Measurements from ENCODE around the gene CCDC80. TPM values are rescaled to one million over a fixed set of nuclear protein-coding genes. Genes with fewer than 3 reads are reported as not detected.

CCDC80 gene
- total RNA-seq, 5 donors from 2014 or later (not counting 1 experiment from before 2014, with no cell fraction given) = 0.55 to 0.66 (median 0.56) TPM; not detected in 2

DNA sequence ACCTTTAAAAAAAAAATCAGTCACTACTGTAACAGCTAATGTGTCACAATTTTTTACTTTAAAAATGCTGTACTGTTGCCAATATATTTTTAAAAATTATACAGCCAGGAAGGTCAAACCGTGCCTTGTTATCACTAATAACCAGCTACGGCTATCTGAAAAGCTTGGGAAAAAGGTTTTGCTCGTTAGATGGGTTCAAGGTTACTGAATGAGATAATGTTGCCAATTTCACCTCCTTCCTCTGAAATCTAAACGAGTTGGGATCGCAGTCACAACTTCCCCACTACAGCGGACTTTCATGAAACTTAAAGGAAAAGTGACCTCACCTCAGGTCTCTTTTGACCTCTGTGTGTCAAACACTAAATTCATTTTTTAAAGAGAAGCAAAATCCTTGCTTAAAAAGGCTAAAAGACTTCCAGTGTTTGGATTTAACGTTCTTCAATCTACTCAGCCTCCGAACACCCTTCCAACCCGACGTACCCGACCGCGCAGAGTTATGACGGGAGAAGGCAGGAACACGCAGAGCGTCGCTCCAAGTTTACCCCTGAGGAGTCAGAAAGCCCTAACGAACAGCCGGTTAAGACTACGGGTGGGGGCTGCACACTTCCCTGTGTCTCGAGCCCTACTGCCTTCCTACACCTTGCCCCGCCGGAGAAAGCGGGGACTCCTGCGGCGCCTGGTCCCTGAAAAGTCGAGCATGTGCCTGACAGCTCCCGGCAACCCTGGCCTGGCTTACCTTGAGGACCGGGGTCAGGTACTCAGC is 80.0 kb downstream of the CCDC80 start:
- Mint-ChIP-seq H3K9me3 (no peaks in the 10 kb centered on the region), H3K36me3 (peaks cover 19% of the 10 kb centered on the region), H3K27ac (peak overlapping the region; percentile 87 to 90), H3K4me3 (peak overlapping the region; percentile 83 to 98 (median 96)), H3K27me3 (no peaks in the 10 kb centered on the region), H3K4me1 (peaks cover 52 to 62% (median 56%) of the 10 kb centered on the region in 3 donors)
- ChIA-PET CTCF (interaction anchor here (0.5 to 1.4 kb wide), 7 partner anchors 28 to 1184 kb away, joined by 3 to 5 read pairs (median 3); no protein-coding TSS in a partner anchor), POLR2A (interaction anchor here (0.7 to 1.1 kb wide), 5 partner anchors 8 to 1958 kb away, joined by 3 to 11 read pairs (median 5); no protein-coding TSS in a partner anchor)
- Histone ChIP-seq H3K36me3 (ENCODE audit: control insufficient read depth in 2 of 2, extremely low read depth in 1 of 2, insufficient read depth in 1 of 2, low read length in 1 of 2) (peaks cover 0 to 8% of the 10 kb centered on the region in 2 donors), H3K4me1 (ENCODE audit: control insufficient read depth in 1 of 2, extremely low read depth in 1 of 2, insufficient read depth in 2 of 2, low read length in 2 of 2) (peaks cover 19 to 22% of the 10 kb centered on the region in 2 experiments), H3K9me3 (no peaks in the 10 kb centered on the region), H3K27me3 (replicated peaks in 1 of 2; ENCODE audit: control insufficient read depth in 2 of 2, extremely low read depth in 1 of 2, insufficient read depth in 2 of 2, low read length in 1 of 2) (no peaks in the 10 kb centered on the region), H3K4me3 (ENCODE audit: control insufficient read depth in 1 of 2, extremely low read depth in 1 of 2, low read length in 1 of 2) (peak overlapping the region; percentile 60 to 84), H3K27ac (ENCODE audit: low read length) (peak overlapping the region; percentile 94)
- ATAC-seq (replicated peaks in 1 of 4) (peak; percentile 10 to 16 (median 12)), DNase-seq (peak in 33 of 35 experiments; percentile 45 to 79 (median 64))
- WGBS (ENCODE audit: insufficient coverage) = under 1% methylated on average over 24 of the region's 29 CpGs

DNA sequence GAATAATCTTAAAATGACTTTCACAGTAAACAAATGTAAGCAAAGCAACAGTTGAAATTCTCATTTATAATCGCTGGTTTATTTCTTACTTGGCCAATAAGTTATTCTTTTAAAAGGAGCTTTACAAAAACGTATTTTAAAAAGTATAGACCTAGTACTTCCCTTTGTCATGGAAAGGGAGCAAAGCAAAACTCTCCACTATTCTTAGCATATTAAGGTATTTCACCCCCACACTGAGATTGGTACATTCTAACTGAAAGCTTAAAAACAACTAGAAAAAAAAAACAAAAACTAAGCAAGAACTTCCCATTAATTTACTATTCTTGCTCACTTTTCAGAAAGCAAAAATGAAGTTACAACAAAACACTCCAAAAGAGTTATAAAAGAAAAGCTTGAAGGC is 80.6 kb downstream of the CCDC80 start:
- Mint-ChIP-seq H3K4me3 (peak overlapping the region; percentile 83 to 98 (median 96)), H3K27ac (peak overlapping the region in 1 of 2 donors; percentile 28), H3K9me3 (no peaks in the 10 kb centered on the region), H3K36me3 (peaks cover 19% of the 10 kb centered on the region), H3K27me3 (no peaks in the 10 kb centered on the region), H3K4me1 (peaks cover 58 to 62% (median 62%) of the 10 kb centered on the region in 3 donors)
- no peak overlapping the region for H3K27ac ChIP-seq (ENCODE audit: low read length)
- no peaks in the 10 kb centered on the region for H3K9me3 ChIP-seq
- peaks cover 0 to 8% of the 10 kb centered on the region in 2 donors for H3K36me3 ChIP-seq (ENCODE audit: control insufficient read depth in 2 of 2, extremely low read depth in 1 of 2, insufficient read depth in 1 of 2, low read length in 1 of 2)
- peaks cover 19 to 22% of the 10 kb centered on the region in 2 experiments for H3K4me1 ChIP-seq (ENCODE audit: control insufficient read depth in 1 of 2, extremely low read depth in 1 of 2, insufficient read depth in 2 of 2, low read length in 2 of 2)
- WGBS (ENCODE audit: insufficient coverage) = no CpG with 5 or more reads among the region's 2 CpGs
- ATAC-seq (replicated peaks in 1 of 4) = no peak
- no peak for DNase-seq
- ChIA-PET POLR2A (interaction anchor here (0.6 to 1.0 kb wide), 4 partner anchors 9 to 1959 kb away, joined by 3 to 6 read pairs (median 4); no protein-coding TSS in a partner anchor), CTCF (interaction anchor here (0.5 to 1.4 kb wide), 5 partner anchors 27 to 1138 kb away, joined by 3 to 5 read pairs (median 3); no protein-coding TSS in a partner anchor)
- peak overlapping the region in 1 of 2 donors; percentile 84 for H3K4me3 ChIP-seq (ENCODE audit: control insufficient read depth in 1 of 2, extremely low read depth in 1 of 2, low read length in 1 of 2)
- H3K27me3 ChIP-seq (replicated peaks in 1 of 2; ENCODE audit: control insufficient read depth in 2 of 2, extremely low read depth in 1 of 2, insufficient read depth in 2 of 2, low read length in 1 of 2) = no peaks in the 10 kb centered on the region

DNA sequence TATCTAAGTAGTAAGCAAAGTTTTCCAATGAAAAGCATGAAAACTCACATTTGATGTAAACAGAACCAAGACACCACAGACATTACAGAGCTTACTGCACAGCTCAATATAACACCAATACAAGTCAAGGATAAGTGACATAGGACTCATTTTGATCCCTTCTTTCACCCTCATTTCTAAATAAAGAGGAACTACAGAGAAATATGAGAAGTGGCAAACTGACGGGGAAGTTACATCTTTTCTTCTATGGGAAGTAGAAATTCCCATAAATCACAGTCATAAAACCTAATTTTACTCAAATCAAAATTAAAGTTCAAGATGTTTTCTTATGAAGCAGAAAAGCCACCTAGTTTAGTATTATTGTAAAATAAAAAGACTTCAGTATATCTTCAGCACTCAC is 83.0 kb downstream of the CCDC80 start:
- CTCF ChIA-PET = interaction anchor here in 1 of 2 donors (1.1 kb wide), 1 partner anchor 11 kb away, joined by 4 read pairs; no protein-coding TSS in a partner anchor
- Mint-ChIP-seq H3K27ac (no peak overlapping the region), H3K36me3 (peaks cover 12% of the 10 kb centered on the region), H3K4me1 (peaks cover 55 to 61% (median 58%) of the 10 kb centered on the region in 3 donors), H3K27me3 (no peaks in the 10 kb centered on the region), H3K9me3 (no peaks in the 10 kb centered on the region), H3K4me3 (no peak overlapping the region)
- WGBS (ENCODE audit: insufficient coverage) = no CpG with 5 or more reads among the region's 1 CpG
- ATAC-seq (replicated peaks in 1 of 4) = no peak
- DNase-seq = no peak
- Histone ChIP-seq H3K27ac (ENCODE audit: low read length) (no peak overlapping the region), H3K36me3 (ENCODE audit: control insufficient read depth in 2 of 2, extremely low read depth in 1 of 2, insufficient read depth in 1 of 2, low read length in 1 of 2) (peaks cover 0 to 5% of the 10 kb centered on the region in 2 donors), H3K27me3 (replicated peaks in 1 of 2; ENCODE audit: control insufficient read depth in 2 of 2, extremely low read depth in 1 of 2, insufficient read depth in 2 of 2, low read length in 1 of 2) (no peaks in the 10 kb centered on the region), H3K9me3 (no peaks in the 10 kb centered on the region), H3K4me1 (ENCODE audit: control insufficient read depth in 1 of 2, extremely low read depth in 1 of 2, insufficient read depth in 2 of 2, low read length in 2 of 2) (peaks cover 16 to 17% of the 10 kb centered on the region in 2 experiments), H3K4me3 (ENCODE audit: control insufficient read depth in 1 of 2, extremely low read depth in 1 of 2, low read length in 1 of 2) (no peak overlapping the region)
- POLR2A ChIA-PET = interaction anchor here (0.6 kb wide), 4 partner anchors 25 to 879 kb away, joined by 3 to 5 read pairs (median 3); no protein-coding TSS in a partner anchor

DNA sequence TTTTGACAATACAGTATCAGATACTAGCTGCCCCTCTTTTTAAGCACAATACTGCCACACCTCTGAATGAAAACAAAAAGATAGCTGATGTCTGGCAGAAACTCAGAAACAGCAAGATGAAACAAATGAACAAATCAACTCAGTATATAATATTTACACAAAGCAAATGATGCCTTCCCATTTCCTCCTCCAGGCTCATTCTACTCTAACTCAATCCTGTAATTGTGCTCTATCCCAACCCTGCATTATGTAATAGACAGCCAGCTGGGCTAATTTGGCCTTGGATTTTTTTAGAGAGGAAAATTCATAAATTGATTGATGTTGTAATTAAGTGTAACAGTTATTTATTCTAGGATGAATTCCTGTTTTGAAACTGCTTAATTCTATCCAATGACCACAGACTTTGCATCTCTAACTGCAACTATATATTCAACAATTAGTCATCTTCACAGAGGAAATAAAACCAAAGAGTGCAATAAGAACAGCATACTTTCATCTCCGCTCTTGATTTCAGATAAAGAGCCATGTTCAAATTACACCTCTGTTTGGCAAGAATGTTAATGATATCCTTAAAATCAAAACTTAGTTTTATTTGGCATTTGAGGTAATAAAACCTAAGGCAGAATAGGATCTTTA is 85.3 kb downstream of the CCDC80 start:
- H3K9me3 Mint-ChIP-seq = no peaks in the 10 kb centered on the region
- peak overlapping the region; percentile 53 to 61 for H3K27ac Mint-ChIP-seq
- no peak for ATAC-seq (replicated peaks in 1 of 4)
- Histone ChIP-seq H3K27ac (ENCODE audit: low read length) (no peak overlapping the region), H3K9me3 (no peaks in the 10 kb centered on the region), H3K4me3 (ENCODE audit: control insufficient read depth in 1 of 2, extremely low read depth in 1 of 2, low read length in 1 of 2) (no peak overlapping the region), H3K36me3 (ENCODE audit: control insufficient read depth in 2 of 2, extremely low read depth in 1 of 2, insufficient read depth in 1 of 2, low read length in 1 of 2) (peaks cover 0 to 5% of the 10 kb centered on the region in 2 donors), H3K4me1 (ENCODE audit: control insufficient read depth in 1 of 2, extremely low read depth in 1 of 2, insufficient read depth in 2 of 2, low read length in 2 of 2) (peaks cover 12 to 14% of the 10 kb centered on the region in 2 experiments), H3K27me3 (replicated peaks in 1 of 2; ENCODE audit: control insufficient read depth in 2 of 2, extremely low read depth in 1 of 2, insufficient read depth in 2 of 2, low read length in 1 of 2) (no peaks in the 10 kb centered on the region)
- no peaks in the 10 kb centered on the region for H3K27me3 Mint-ChIP-seq
- no CpG with 5 or more reads among the region's 1 CpG for WGBS (ENCODE audit: insufficient coverage)
- CTCF ChIA-PET = interaction anchor here in 1 of 2 donors (0.5 to 1.4 kb wide), 2 partner anchors 25 to 223 kb away, joined by 3 to 4 read pairs; partner anchors contain the start of gene CD200
- peaks cover 61 to 64% (median 62%) of the 10 kb centered on the region in 3 donors for H3K4me1 Mint-ChIP-seq
- POLR2A ChIA-PET = no interaction called here
- peaks cover 29% of the 10 kb centered on the region for H3K36me3 Mint-ChIP-seq
- no peak overlapping the region for H3K4me3 Mint-ChIP-seq
- DNase-seq = no peak

DNA sequence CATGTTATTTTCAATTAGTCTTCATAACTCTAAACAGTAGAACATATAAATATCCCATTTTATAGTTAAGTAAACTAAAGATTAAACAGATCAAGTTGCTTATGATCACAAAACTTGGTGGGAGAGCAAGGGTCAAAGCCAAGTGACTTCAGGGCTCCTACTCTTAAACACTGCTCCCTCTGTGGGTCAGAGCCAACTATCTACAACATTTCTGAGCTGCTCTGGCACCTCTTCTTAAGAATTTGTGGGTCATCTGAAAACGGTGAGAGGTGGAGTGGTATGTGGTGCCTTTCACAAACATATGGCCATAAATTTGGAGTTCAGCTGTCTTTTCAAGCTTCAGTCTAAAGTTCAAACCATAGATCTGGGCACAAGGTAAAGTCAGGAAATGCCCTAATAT is 90.1 kb downstream of the CCDC80 start:
- no CpG with 5 or more reads among the region's 1 CpG for WGBS (ENCODE audit: insufficient coverage)
- H3K36me3 ChIP-seq (ENCODE audit: control insufficient read depth in 2 of 2, extremely low read depth in 1 of 2, insufficient read depth in 1 of 2, low read length in 1 of 2) = peaks cover 0 to 38% of the 10 kb centered on the region in 2 donors
- no peak overlapping the region for H3K4me3 Mint-ChIP-seq
- H3K4me1 ChIP-seq (ENCODE audit: control insufficient read depth in 1 of 2, extremely low read depth in 1 of 2, insufficient read depth in 2 of 2, low read length in 2 of 2) = no peaks in the 10 kb centered on the region
- H3K27ac ChIP-seq (ENCODE audit: low read length) = no peak overlapping the region
- no peaks in the 10 kb centered on the region for H3K9me3 ChIP-seq
- DNase-seq = no peak
- peaks cover 44% of the 10 kb centered on the region for H3K36me3 Mint-ChIP-seq
- no peaks in the 10 kb centered on the region for H3K9me3 Mint-ChIP-seq
- POLR2A ChIA-PET = no interaction called here
- ATAC-seq (replicated peaks in 1 of 4) = no peak
- H3K27ac Mint-ChIP-seq = no peak overlapping the region
- peaks cover 32 to 37% (median 37%) of the 10 kb centered on the region in 3 donors for H3K4me1 Mint-ChIP-seq
- H3K27me3 ChIP-seq (replicated peaks in 1 of 2; ENCODE audit: control insufficient read depth in 2 of 2, extremely low read depth in 1 of 2, insufficient read depth in 2 of 2, low read length in 1 of 2) = no peaks in the 10 kb centered on the region
- H3K4me3 ChIP-seq (ENCODE audit: control insufficient read depth in 1 of 2, extremely low read depth in 1 of 2, low read length in 1 of 2) = no peak overlapping the region
- CTCF ChIA-PET = no interaction called here
- no peaks in the 10 kb centered on the region for H3K27me3 Mint-ChIP-seq

Data from T-cell (primary cell).